Keratinocyte (primary cell): ENCODE data around the gene GPR65. TPM values are rescaled to one million over a fixed set of nuclear protein-coding genes. Genes with fewer than 3 reads are reported as not detected.

Source experiments
- DNase-seq: peaks from one replicate; pipeline ENCODE4 v3.0.0-alpha.2; 2011; ENCODE audit warnings: low read depth, missing footprints, low spot score
- FAIRE-seq: peaks from 2 replicates; lab custom pipeline; 2011; peaks lifted over from hg19 to GRCh38; lab: Jason Lieb, UNC
- H2AFZ ChIP-seq: 2 replicates; pipeline ENCODE4 v1.6.0; 2012; ENCODE audit warnings: low read length, control low read depth, inconsistent platforms; ENCODE audit not compliant: control insufficient read depth
- H3K27ac ChIP-seq: 2 replicates; pipeline ENCODE4 v1.5.1; 2011; ENCODE audit warnings: low read length; ENCODE audit not compliant: control insufficient read depth, insufficient read depth
- H3K27me3 ChIP-seq: 3 replicates; pipeline ENCODE4 v1.6.0; 2011; ENCODE audit warnings: low read length; ENCODE audit not compliant: control insufficient read depth, insufficient read depth; ENCODE audit errors: extremely low read depth
- H3K36me3 ChIP-seq, 2 experiments: 2 replicates in 1 of 2; 3 replicates in 1 of 2; pipeline ENCODE4 v1.5.1; 2011; ENCODE audit warnings: low read length in 2 of 2, mild to moderate bottlenecking in 1 of 2; ENCODE audit not compliant: control insufficient read depth in 2 of 2, insufficient read depth in 2 of 2; ENCODE audit errors: extremely low read depth in 1 of 2
- H3K4me1 ChIP-seq: 3 replicates; pipeline ENCODE4 v1.5.1; 2011; ENCODE audit warnings: low read length; ENCODE audit not compliant: control insufficient read depth, insufficient read depth; ENCODE audit errors: extremely low read depth
- H3K4me2 ChIP-seq: 3 replicates; pipeline ENCODE4 v1.6.0; 2011; ENCODE audit warnings: low read depth, low read length; ENCODE audit not compliant: control insufficient read depth, insufficient read depth; ENCODE audit errors: extremely low read depth
- H3K4me3 ChIP-seq, 3 experiments: fragments of 200-600 bp in 1 of 3; sonication (generic) in 1 of 3; 2 replicates in 2 of 3; 3 replicates in 1 of 3; pipeline ENCODE4 v1.5.1; 2011 to 2016; ENCODE audit warnings: low read length in 3 of 3, mild to moderate bottlenecking in 3 of 3, control low read depth in 2 of 3, inconsistent platforms in 1 of 3, low read depth in 1 of 3, mixed read lengths in 1 of 3, mixed run types in 1 of 3, moderate library complexity in 1 of 3; ENCODE audit not compliant: control insufficient read depth in 2 of 3, insufficient read depth in 2 of 3; ENCODE audit errors: extremely low read depth in 1 of 3
- H3K79me2 ChIP-seq: 2 replicates; pipeline ENCODE4 v1.6.0; 2012; ENCODE audit warnings: low read length; ENCODE audit not compliant: control insufficient read depth, insufficient read depth
- H3K9ac ChIP-seq: 3 replicates; pipeline ENCODE4 v1.6.0; 2011; ENCODE audit warnings: low read length; ENCODE audit not compliant: control insufficient read depth, insufficient read depth; ENCODE audit errors: extremely low read depth
- H3K9me1 ChIP-seq: 3 replicates; pipeline ENCODE4 v1.6.0; 2011; ENCODE audit warnings: low read length; ENCODE audit not compliant: control insufficient read depth, insufficient read depth; ENCODE audit errors: extremely low read depth
- H3K9me3 ChIP-seq: 2 replicates; pipeline ENCODE4 v1.5.1; 2012; ENCODE audit warnings: low read depth, low read length; ENCODE audit not compliant: control insufficient read depth
- H4K20me1 ChIP-seq: 3 replicates; pipeline ENCODE4 v1.6.0; 2011; ENCODE audit warnings: low read length; ENCODE audit not compliant: control insufficient read depth, insufficient read depth; ENCODE audit errors: extremely low read depth
- EZH2 ChIP-seq: IDR thresholded peaks from one replicate; pipeline ENCODE4 v1.6.1; 2012; ENCODE audit warnings: inconsistent platforms, mild to moderate bottlenecking, low read length, moderate library complexity
- dilution Hi-C: fragments of 300-500 bp; cut with MboI; formaldehyde crosslinking; loops from one replicate; pipeline ENCODE4 v1.7.0; 2020; ENCODE audit warnings: low sequenced_read_pairs; ENCODE audit not compliant: extremely low pct_ligation_motif_present
- polyA plus RNA-seq, 5 experiments: library from polyadenylated mRNA; depleted of rRNA in 3 of 5; stranded (reverse) in 3 of 5; stranded (forward) in 1 of 5; unstranded in 1 of 5; fragments of >200 nt; gene quantifications; 1 replicate in 1 of 5; 2 replicates in 3 of 5; 3 replicates in 1 of 5; pipeline versions ENCODE4 v1.2.1 to v1.2.3, GENCODE V29; 2011 to 2012; ENCODE audit warnings: missing spikeins in 2 of 5, low read depth in 1 of 5, low replicate concordance in 1 of 5
- TF ChIP-seq, protein P1 (sequence below), 3 experiments: IDR thresholded peaks in 1 of 3; conservative IDR thresholded peaks in 1 of 3; optimal IDR thresholded peaks in 1 of 3; 2 replicates in 2 of 3; 3 replicates in 1 of 3; pipeline versions ENCODE3 to v1.5.1; 2011; ENCODE audit warnings: low read length in 3 of 3, mild to moderate bottlenecking in 3 of 3, moderate library complexity in 2 of 3, control low read depth in 1 of 3, inconsistent platforms in 1 of 3; ENCODE audit not compliant: insufficient read depth in 2 of 3; ENCODE audit errors: extremely low read depth in 1 of 3

The GPR65 gene
- polyA plus RNA-seq, 1 donor (not counting 4 experiments of a cell fraction or from before 2014, with no cell fraction given) = not detected

DNA sequence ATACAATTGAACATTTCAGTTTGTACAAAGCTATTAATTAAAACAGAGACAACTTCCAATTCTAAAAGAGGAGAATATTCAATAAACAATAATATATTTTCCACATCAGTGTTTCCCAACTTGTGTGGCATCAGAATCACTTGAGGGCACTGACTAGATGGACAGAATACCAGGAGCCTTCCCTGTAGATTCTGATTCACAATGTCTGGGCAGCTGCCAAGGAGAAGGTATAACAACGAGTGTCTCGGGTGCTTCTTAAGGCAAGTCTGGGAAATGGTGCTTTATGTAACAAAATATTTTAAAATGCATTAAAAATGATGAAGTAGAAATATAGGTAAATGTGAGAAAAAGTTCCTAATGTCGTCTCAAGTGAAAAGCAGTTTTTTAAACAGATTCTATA lies 38.1 kb upstream of the GPR65 start:
- H3K27ac ChIP-seq = no peak overlapping the region
- H3K4me3 ChIP-seq = no peak overlapping the region
- dilution Hi-C loops = no loop called here
- no peak for TF ChIP-seq EZH2
- no peaks in the 10 kb centered on the region for H3K9me1 ChIP-seq
- no peak for FAIRE-seq
- no peaks in the 10 kb centered on the region for H3K9me3 ChIP-seq
- no peak overlapping the region for H3K9ac ChIP-seq
- H3K27me3 ChIP-seq = no peaks in the 10 kb centered on the region
- H3K4me1 ChIP-seq = no peaks in the 10 kb centered on the region
- H3K36me3 ChIP-seq = no peaks in the 10 kb centered on the region
- DNase-seq = no peak
- H4K20me1 ChIP-seq = no peaks in the 10 kb centered on the region
- H3K4me2 ChIP-seq = no peak overlapping the region
- no peak overlapping the region for H2AFZ ChIP-seq
- no peaks in the 10 kb centered on the region for H3K79me2 ChIP-seq

DNA sequence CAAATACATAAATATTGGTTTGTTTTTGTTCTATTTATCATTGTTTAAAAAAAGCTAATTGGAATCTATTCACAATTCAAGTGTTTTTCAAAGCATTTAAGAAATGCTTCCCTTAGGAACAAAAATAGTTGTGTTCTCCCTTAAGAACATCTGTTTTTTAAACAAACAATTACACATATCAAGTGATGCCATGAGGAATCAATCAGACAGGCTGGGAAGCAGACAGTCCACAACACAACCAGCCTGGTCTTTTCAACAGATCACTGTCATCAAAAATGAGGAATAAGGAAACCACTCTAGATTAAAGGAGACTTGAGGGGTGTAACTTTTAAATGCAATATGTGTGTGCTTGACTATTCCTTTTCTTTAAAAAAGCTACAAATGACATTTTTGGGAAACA lies 37.4 kb upstream of the GPR65 start:
- FAIRE-seq = no peak
- H3K27me3 ChIP-seq = no peaks in the 10 kb centered on the region

More for the DNA sequence above, 37.4 kb upstream of the GPR65 start:
- H3K79me2 ChIP-seq = no peaks in the 10 kb centered on the region
- no peaks in the 10 kb centered on the region for H4K20me1 ChIP-seq
- H3K9me1 ChIP-seq = no peaks in the 10 kb centered on the region
- H3K9ac ChIP-seq = no peak overlapping the region
- no peaks in the 10 kb centered on the region for H3K4me1 ChIP-seq
- dilution Hi-C loops = no loop called here
- no peak overlapping the region for H3K4me2 ChIP-seq
- no peak overlapping the region for H3K27ac ChIP-seq
- DNase-seq = no peak
- no peak overlapping the region for H2AFZ ChIP-seq
- no peaks in the 10 kb centered on the region for H3K9me3 ChIP-seq
- no peak overlapping the region for H3K4me3 ChIP-seq
- TF ChIP-seq, protein P1, sequence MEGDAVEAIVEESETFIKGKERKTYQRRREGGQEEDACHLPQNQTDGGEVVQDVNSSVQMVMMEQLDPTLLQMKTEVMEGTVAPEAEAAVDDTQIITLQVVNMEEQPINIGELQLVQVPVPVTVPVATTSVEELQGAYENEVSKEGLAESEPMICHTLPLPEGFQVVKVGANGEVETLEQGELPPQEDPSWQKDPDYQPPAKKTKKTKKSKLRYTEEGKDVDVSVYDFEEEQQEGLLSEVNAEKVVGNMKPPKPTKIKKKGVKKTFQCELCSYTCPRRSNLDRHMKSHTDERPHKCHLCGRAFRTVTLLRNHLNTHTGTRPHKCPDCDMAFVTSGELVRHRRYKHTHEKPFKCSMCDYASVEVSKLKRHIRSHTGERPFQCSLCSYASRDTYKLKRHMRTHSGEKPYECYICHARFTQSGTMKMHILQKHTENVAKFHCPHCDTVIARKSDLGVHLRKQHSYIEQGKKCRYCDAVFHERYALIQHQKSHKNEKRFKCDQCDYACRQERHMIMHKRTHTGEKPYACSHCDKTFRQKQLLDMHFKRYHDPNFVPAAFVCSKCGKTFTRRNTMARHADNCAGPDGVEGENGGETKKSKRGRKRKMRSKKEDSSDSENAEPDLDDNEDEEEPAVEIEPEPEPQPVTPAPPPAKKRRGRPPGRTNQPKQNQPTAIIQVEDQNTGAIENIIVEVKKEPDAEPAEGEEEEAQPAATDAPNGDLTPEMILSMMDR (optimal IDR thresholded peaks at IDR 0.05 in 1 of 3, IDR thresholded peaks at IDR 0.05 in 1 of 3, conservative IDR thresholded peaks at IDR 0.05 in 1 of 3; ENCODE audit: extremely low read depth in 1 of 3, insufficient read depth in 2 of 3, low read length in 3 of 3) = no peak
- TF ChIP-seq EZH2 = no peak
- no peaks in the 10 kb centered on the region for H3K36me3 ChIP-seq
